ENCODE results near the gene FAM20C. TPM values are rescaled to one million over a fixed set of nuclear protein-coding genes. Genes with fewer than 3 reads are reported as not detected.

FAM20C gene
- total RNA-seq, 4 donors from 2014 or later, result 43.0 to 112 (median 44.0) TPM

- Histone ChIP-seq H3K27ac (no peak overlapping the region), H3K4me3 (no peak overlapping the region), H3K36me3 (no peaks in the 10 kb centered on the region), H3K4me1 (peaks cover 0 to 18% (median 3%) of the 10 kb centered on the region in 4 donors), H3K27me3 (no peaks in the 10 kb centered on the region), H3K9me3 (peaks cover 0 to 12% (median 0%) of the 10 kb centered on the region in 4 donors)
- no peak for DNase-seq (ENCODE audit: low spot score in 2 of 2)
- WGBS, 2 donors, result 87% methylated on average over 15 to 26 of the region's 26 CpGs
- no peak for TF ChIP-seq EP300 (IDR thresholded peaks at IDR 0.05)
- TF ChIP-seq CTCF (IDR thresholded peaks at IDR 0.05), result no peak
- TF ChIP-seq POLR2A (IDR thresholded peaks at IDR 0.05), result no peak
Measured at GRCh38 chr7:186516-187113, 5.8 kb upstream of the FAM20C start.

GRCh38 chr7:187227-187927 lies 5.0 kb upstream of the FAM20C start:
- peaks cover 0 to 12% (median 0%) of the 10 kb centered on the region in 4 donors for H3K9me3 ChIP-seq
- H3K4me3 ChIP-seq, result no peak overlapping the region
- DNase-seq (ENCODE audit: low spot score in 2 of 2), result no peak
- H3K27ac ChIP-seq, result no peak overlapping the region
- TF ChIP-seq EP300 (IDR thresholded peaks at IDR 0.05) (no peak), POLR2A (IDR thresholded peaks at IDR 0.05) (no peak), CTCF (IDR thresholded peaks at IDR 0.05) (no peak)
- no peaks in the 10 kb centered on the region for H3K36me3 ChIP-seq
- H3K27me3 ChIP-seq, result no peaks in the 10 kb centered on the region
- WGBS, 2 donors, result 87 to 89% methylated on average over 24 to 27 of the region's 28 CpGs
- H3K4me1 ChIP-seq, result peaks cover 0 to 22% (median 4%) of the 10 kb centered on the region in 4 donors

GRCh38 chr7:188174-188573 lies 4.2 kb upstream of the FAM20C start:
- DNase-seq (ENCODE audit: low spot score in 2 of 2), result no peak
- 84 to 85% methylated on average over 11 of the region's 11 CpGs for WGBS, 2 donors
- TF ChIP-seq EP300 (IDR thresholded peaks at IDR 0.05), result no peak
- no peak for TF ChIP-seq POLR2A (IDR thresholded peaks at IDR 0.05)
- TF ChIP-seq CTCF (IDR thresholded peaks at IDR 0.05), result no peak
- Histone ChIP-seq H3K27me3 (no peaks in the 10 kb centered on the region), H3K4me3 (no peak overlapping the region), H3K36me3 (no peaks in the 10 kb centered on the region), H3K9me3 (peaks cover 0 to 12% (median 0%) of the 10 kb centered on the region in 4 donors), H3K27ac (no peak overlapping the region), H3K4me1 (peaks cover 0 to 22% (median 4%) of the 10 kb centered on the region in 4 donors)

DNA sequence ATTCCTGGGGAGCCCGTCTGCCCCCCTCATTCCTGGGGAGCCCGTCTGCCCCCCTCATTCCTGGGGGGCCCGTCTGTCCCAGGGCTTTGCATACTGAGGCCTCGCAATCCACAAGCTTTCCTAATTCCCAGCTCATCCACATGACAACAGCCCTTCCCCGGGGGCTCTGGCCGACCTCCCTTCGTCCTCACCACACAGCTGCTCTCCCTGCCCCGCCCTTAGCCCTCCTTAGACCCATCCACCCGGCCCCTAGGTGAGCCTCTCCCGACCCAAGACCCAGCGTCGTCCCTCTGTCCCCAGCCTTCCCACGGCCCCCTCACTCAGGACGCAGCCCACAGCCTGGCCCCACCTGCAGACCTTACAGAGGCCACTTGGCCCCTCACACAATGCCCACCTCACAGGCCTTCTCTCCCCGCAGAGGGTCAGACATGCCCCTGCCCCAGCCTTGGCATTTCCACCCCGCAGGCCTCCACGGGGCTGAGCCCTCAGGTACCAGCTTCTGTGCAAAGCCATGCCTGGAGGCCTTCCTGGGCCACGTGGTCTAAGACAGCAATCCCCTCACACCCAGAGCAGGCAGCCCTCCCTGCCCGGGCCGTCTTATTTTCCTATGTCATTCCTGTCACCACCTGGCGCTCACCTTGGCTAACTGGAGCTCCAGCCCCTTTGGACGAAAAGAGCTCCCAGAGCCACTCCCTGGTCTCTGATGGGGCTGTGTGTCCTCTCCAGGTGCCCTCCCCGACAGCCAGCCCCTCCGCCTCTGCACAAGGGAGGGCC lies 3.5 kb upstream of the FAM20C start:
- no peak overlapping the region for H3K4me3 ChIP-seq
- 65 to 67% methylated on average over 22 to 24 of the region's 24 CpGs for WGBS, 2 donors
- no peak for TF ChIP-seq CTCF (IDR thresholded peaks at IDR 0.05)
- TF ChIP-seq EP300 (IDR thresholded peaks at IDR 0.05), result no peak
- TF ChIP-seq POLR2A (IDR thresholded peaks at IDR 0.05), result no peak
- no peaks in the 10 kb centered on the region for H3K36me3 ChIP-seq
- no peak overlapping the region for H3K27ac ChIP-seq
- no peak for DNase-seq (ENCODE audit: low spot score in 2 of 2)
- H3K4me1 ChIP-seq, result peaks cover 0 to 25% (median 4%) of the 10 kb centered on the region in 4 donors
- peaks cover 0 to 12% (median 0%) of the 10 kb centered on the region in 4 donors for H3K9me3 ChIP-seq
- no peaks in the 10 kb centered on the region for H3K27me3 ChIP-seq
